GM12891 (cell line): ENCODE results near the gene DPEP3.

Source experiments
- DNase-seq: peaks from one replicate; pipeline ENCODE4 v3.0.0; 2011; ENCODE audit warnings: low spot score; ENCODE audit not compliant: insufficient read length
- FAIRE-seq: peaks from 2 replicates; lab custom pipeline; 2011; peaks lifted over from hg19 to GRCh38; lab: Jason Lieb, UNC
- PAX5 ChIP-seq: IDR thresholded peaks from 2 replicates; pipeline ENCODE4 v1.6.1; 2011; ENCODE audit warnings: low read length, moderate library complexity, mild to moderate bottlenecking; ENCODE audit not compliant: insufficient read depth, severe bottlenecking
- POLR2A ChIP-seq: IDR thresholded peaks from 2 replicates; pipeline ENCODE4 v1.6.1; 2011; ENCODE audit warnings: low read depth, low read length, control low read depth
- POLR2AphosphoS5 ChIP-seq: IDR thresholded peaks from 2 replicates; pipeline ENCODE4 v1.6.1; 2011; ENCODE audit warnings: low read depth, low read length, control low read depth
- POU2F2 ChIP-seq: IDR thresholded peaks from 2 replicates; pipeline ENCODE4 v1.6.1; 2011; ENCODE audit warnings: low read depth, mild to moderate bottlenecking, control low read depth, low read length, moderate library complexity
- SPI1 ChIP-seq: IDR thresholded peaks from 2 replicates; pipeline ENCODE4 v1.6.1; 2011; ENCODE audit warnings: low read depth, low read length, control low read depth
- TAF1 ChIP-seq: IDR thresholded peaks from 2 replicates; pipeline ENCODE4 v1.6.1; 2011; ENCODE audit warnings: low read depth, low read length, control low read depth

DPEP3 gene

GRCh38 chr16:67954421-67955196 is 25.7 kb downstream of the DPEP3 start:
- no peak for FAIRE-seq
- TF ChIP-seq TAF1 (no peak), POU2F2 (no peak), POLR2AphosphoS5 (no peak), POLR2A (no peak), SPI1 (no peak), PAX5 (no peak)
- no peak for DNase-seq

DNA sequence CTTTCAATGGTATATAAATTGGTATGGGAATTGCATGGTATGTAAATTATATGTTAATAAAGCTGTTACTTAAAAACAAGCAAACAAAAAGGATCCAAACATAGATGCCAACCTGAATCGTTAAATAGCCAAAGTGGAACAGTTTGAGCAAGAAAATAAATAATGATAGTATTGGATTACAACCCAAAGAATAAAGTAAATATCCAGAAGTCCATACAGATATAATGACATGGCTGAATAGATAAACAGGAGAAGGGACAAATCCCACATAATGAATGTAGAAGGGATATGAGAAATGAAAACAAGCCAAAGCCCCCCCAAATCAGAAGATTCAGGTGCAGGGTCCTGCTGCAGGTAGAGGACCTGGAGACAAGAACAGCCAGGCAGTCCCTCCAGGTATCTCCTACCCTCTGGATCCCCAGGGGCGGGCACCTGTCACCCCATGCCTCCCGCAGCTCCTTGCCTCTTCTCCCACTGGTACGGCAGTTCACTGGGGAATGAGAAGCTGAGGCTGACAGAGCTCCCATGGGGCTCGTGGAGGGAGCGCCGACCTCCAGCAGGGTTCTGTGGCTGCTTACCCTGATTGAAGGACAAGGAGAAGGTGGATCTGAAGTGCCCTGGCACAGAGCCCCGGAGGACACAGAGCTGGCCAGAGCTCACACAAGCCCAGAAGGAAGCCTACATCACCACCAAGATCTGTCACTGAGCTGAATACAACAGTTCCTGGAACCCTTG is 26.5 kb downstream of the DPEP3 start:
- no peak for DNase-seq
- FAIRE-seq: no peak
- no peak for TF ChIP-seq SPI1
- no peak for TF ChIP-seq POLR2A
- no peak for TF ChIP-seq TAF1
- no peak for TF ChIP-seq POLR2AphosphoS5
- no peak for TF ChIP-seq PAX5
- TF ChIP-seq POU2F2: no peak

- DNase-seq: no peak
- no peak for FAIRE-seq
- no peak for TF ChIP-seq PAX5
- no peak for TF ChIP-seq POLR2AphosphoS5
- TF ChIP-seq POLR2A: no peak
- no peak for TF ChIP-seq SPI1
- no peak for TF ChIP-seq POU2F2
- TF ChIP-seq TAF1: no peak
These were observed 28.8 kb downstream of the DPEP3 start for GRCh38 chr16:67951485-67951884.

GRCh38 chr16:67950335-67950843 is 29.9 kb downstream of the DPEP3 start:
- FAIRE-seq: no peak
- no peak for DNase-seq
- no peak for TF ChIP-seq POLR2A

DNA sequence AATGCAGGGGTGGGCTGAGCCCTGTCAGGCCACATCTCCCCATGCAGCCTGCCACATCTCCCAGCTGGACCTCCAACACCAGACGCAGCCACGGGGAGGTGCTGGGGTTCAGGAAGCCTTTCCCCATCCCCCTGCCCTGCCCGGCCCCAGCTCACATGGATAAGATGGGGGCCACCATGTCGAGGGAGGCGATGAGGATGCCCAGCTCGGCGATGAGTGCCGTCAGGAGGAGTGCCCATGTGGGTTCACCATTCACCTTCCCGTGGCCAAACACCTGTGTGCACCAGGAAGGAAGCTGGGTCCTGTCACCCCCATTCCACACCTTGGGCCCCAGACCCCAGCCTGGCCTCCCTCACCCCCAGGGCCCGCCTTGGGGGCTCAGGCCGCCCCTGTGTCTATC is 30.7 kb downstream of the DPEP3 start:
- no peak for DNase-seq
- no peak for TF ChIP-seq PAX5
- no peak for TF ChIP-seq POU2F2
- no peak for TF ChIP-seq POLR2A
- no peak for TF ChIP-seq SPI1
- TF ChIP-seq POLR2AphosphoS5: no peak
- TF ChIP-seq TAF1: no peak
- FAIRE-seq: no peak

- FAIRE-seq (no peak), DNase-seq (no peak)
- TF ChIP-seq POLR2AphosphoS5: no peak
- no peak for TF ChIP-seq POU2F2
- no peak for TF ChIP-seq PAX5
- no peak for TF ChIP-seq TAF1
- no peak for TF ChIP-seq SPI1
- TF ChIP-seq POLR2A: no peak
These were observed 32.3 kb downstream of the DPEP3 start for GRCh38 chr16:67948015-67948414.

GRCh38 chr16:67946966-67947558 is 33.2 kb downstream of the DPEP3 start:
- FAIRE-seq: no peak
- no peak for TF ChIP-seq POLR2AphosphoS5

GRCh38 chr16:67946128-67946569 is 34.1 kb downstream of the DPEP3 start:
- TF ChIP-seq TAF1: no peak
- no peak for TF ChIP-seq POLR2A
- no peak for TF ChIP-seq SPI1
- TF ChIP-seq POLR2AphosphoS5: no peak
- TF ChIP-seq PAX5: no peak
- TF ChIP-seq POU2F2: no peak
- DNase-seq (no peak), FAIRE-seq (no peak)

More at GRCh38 chr16:67946966-67947558, 33.2 kb downstream of the DPEP3 start:
- DNase-seq: no peak

DNA sequence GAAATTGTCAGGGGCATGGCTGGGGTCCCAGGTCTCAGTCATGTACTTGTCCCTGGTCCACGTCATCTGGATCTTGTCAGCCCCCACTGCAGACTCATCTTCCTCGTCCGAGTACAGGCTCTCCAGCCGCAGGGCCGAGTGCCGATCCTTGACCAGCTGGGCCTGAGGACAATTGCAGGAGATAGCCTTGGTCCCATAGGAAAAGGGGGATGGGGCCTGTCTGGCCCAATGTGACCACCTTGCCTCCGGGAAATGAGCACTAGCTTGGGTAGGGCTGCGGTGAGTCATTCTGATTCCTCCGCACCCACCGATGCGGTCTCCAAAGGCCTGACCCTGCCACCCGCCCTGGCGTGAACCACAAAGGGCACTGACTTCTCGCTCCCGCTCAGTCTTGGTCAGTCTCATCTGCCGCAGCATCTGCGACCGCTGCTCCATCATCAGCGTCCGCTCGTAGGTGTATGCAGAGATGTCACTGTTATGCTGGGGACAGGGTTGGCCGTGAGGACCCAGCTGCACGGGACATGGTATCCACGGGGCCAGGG is 34.8 kb downstream of the DPEP3 start:
- FAIRE-seq (no peak), DNase-seq (no peak)
- TF ChIP-seq SPI1 (no peak), POU2F2 (no peak), PAX5 (no peak), TAF1 (no peak), POLR2A (no peak), POLR2AphosphoS5 (no peak)
